HG02840 (cell line): ENCODE data around the gene METTL16.
"Not testable (repeated sequence)": the region's sequence is repeated elsewhere in the genome, so short reads cannot be mapped to it uniquely, and the experiment has no call there.

ENCODE experiments used
- ATAC-seq: cut with Tn5 transposase; IDR thresholded peaks from one replicate; pipeline ENCODE4 v1.9.1; 2021; ENCODE audit warnings: mild to moderate bottlenecking, moderate library complexity, moderate number of reproducible peaks; ENCODE audit not compliant: unreplicated experiment, low FRiP score

METTL16 gene

GRCh38 chr17:2453866-2454265, 57.8 kb downstream of the METTL16 start:
- no peak for ATAC-seq

- ATAC-seq, result no peak
Observed at GRCh38 chr17:2453325-2453724, 58.4 kb downstream of the METTL16 start.

DNA sequence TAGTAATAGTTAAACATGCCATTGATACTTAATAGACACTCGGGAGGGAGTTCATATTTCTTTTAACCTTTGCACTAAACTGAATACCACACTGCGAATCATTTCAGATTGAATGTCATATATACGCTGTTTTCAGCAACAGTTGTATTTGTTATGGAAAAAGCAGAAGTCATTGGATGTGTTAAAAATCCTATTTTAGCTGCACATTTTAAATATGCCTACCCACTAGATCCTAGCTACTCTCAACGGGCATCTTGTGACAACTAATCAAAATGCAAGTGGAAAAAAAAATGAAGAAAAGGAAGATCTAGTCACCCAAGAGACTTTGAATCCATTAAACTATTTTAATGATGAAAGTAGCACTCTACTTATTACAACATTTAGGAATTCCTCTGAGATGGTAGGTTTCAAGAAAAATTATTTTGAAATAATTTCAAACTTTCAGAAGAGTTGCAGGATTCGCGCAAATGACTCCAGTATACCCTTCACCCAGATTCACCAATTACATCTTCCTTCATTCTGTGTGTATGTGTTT, 59.4 kb downstream of the METTL16 start:
- ATAC-seq, result no peak

- ATAC-seq, result no peak
Observed at GRCh38 chr17:2450016-2450650, 61.6 kb downstream of the METTL16 start.

GRCh38 chr17:2449486-2449885, 62.2 kb downstream of the METTL16 start:
- ATAC-seq, result no peak

GRCh38 chr17:2447479-2447878, 64.2 kb downstream of the METTL16 start:
- not testable (repeated sequence) for ATAC-seq

GRCh38 chr17:2445638-2446037, 66.0 kb downstream of the METTL16 start:
- ATAC-seq, result no peak

- ATAC-seq, result no peak
Observed at GRCh38 chr17:2444382-2444781, 67.3 kb downstream of the METTL16 start.

DNA sequence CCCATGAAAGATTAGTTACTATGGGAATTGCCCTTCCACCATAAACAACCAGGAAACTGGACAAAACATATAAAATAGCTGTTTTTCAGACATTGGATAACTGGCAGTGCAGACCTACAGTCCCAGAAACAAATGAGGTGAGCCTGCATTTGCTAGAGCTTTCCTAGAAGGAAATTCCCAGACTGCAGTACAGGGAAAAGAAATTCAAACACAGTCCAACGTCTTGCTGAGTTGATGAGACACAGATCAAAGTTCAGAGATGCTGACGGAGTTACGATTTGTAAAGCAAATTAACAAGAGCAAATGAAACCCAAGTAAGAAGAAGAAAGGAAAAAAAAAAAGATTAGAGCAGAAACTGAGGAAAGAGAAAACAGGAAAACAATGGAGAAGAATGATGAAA, 69.5 kb downstream of the METTL16 start:
- no peak for ATAC-seq

DNA sequence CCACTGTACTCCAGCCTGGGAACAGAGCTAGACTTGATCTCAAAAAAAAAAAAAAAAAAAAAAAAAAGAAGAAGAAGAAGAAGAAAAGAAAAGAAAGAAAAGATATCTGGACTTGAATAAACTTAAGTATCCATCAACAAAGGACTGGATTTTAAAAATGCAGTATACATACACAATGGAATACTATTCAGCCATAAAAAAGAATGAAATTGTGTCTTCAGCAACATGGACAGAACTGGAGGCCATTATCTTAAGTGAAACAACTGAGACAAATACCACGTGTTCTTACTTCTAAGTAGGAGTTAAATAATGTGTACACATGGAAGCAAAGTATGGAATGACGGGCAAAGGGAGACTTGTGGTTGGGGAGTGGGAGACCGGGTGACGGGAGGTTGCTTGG, 70.8 kb downstream of the METTL16 start:
- no peak for ATAC-seq

GRCh38 chr17:2439997-2440396, 71.7 kb downstream of the METTL16 start:
- ATAC-seq, result not testable (repeated sequence)

GRCh38 chr17:2438823-2439222, 72.9 kb downstream of the METTL16 start:
- no peak for ATAC-seq

DNA sequence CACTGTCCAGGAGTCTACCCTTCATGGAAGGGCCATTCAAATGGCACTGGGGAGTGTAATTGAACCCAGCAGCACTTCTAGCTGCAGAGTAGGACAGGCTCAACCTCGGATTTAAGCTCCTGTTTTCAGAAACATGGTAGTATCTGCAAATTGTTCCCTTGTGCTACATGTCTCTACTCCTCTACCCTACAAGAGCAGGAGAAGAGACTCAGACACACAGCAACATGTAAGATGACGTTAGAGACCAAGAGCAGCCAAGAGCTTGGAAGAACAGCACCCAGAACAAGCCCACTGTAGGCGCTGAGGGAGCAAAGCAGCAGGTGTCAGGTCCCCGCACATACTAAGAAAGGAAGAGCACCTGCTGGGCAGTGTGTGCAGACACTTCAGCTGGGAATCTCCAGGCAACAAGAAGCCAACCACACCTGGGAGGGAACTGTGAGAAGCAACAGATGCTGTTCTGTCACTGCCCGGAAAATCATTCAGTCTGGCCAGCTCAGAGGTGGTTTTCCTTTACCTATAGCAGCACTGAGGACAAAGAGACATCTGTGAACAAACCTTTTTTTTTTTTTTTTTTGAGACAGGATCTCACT, 75.3 kb downstream of the METTL16 start:
- ATAC-seq, result no peak

GRCh38 chr17:2435862-2436261, 75.8 kb downstream of the METTL16 start:
- no peak for ATAC-seq

DNA sequence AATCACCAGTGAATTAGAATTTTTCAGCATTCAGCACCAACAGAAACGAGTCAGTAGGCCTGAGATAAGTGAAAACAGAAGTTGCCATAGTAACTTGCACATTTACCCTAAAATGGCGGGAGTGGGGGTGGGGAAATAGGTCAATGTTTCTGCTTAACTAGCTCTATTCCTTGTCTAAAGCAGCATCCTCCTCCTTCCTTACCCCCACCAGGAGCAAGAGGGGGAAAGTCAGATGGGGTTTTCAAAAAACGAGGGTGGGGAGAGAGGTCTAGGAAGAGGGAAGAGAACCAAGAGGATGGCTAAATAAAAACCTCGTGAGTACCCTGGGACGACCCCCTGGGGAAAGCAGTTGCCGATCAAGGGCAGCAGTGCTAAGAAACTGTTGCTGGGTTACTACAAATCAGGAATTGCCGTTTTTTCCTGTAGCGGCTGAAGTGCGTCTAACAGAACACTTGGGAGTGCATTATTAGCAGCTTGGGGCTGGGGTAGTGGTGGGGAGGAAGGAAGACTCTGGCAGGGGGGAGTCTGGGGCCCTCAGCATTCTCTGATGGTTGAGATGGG, 76.4 kb downstream of the METTL16 start:
- no peak for ATAC-seq

GRCh38 chr17:2433696-2434095, 78.0 kb downstream of the METTL16 start:
- no peak for ATAC-seq

- no peak for ATAC-seq
Observed at GRCh38 chr17:2427910-2428309, 83.8 kb downstream of the METTL16 start.

GRCh38 chr17:2427215-2427614, 84.5 kb downstream of the METTL16 start:
- ATAC-seq, result no peak

DNA sequence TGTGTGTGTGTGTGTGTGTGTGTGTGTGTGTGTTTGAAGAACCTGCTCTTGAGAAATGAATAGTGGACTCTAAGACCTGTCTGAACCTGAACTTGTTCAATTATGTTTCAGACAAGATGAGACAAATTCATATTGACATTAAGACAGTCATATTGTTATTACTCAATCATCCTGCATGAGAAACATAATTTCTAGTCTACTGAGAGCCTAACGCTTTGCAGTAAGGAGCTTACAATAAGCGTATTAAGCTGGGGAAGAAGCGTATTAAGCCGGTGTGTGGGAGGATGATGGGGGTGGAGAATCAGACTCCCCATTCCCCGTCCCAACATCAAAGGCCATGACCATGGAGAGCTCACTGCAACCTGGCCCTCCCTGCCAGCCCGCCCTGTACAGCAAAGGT, 88.4 kb downstream of the METTL16 start:
- no peak for ATAC-seq

GRCh38 chr17:2421315-2422147, 90.2 kb downstream of the METTL16 start:
- no peak for ATAC-seq

- ATAC-seq, result no peak
Observed at GRCh38 chr17:2420176-2420575, 91.5 kb downstream of the METTL16 start.
